ENCODE data around the gene CD180.

DNA sequence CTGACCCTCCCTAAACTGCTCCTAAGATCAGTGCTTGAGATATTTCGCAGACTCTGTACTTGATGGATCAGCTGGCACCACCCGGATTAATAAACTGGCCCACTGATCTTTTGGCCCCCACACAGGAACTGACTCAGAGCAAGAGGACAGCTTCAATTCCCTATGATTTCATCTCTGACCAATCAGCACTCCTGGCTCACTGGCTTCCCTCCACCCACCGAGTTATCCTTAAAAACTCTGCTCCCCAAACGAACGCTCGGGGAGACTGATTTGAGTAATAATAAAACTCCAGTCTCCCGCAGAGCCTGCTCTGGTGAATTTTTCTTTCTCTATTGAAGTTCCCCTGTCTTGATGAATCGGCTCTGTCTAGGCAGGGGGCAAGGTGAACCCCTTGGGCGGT lies 36.5 kb upstream of the CD180 start:
- TF ChIP-seq EZH2phosphoT487 (IDR thresholded peaks at IDR 0.05; ENCODE audit: insufficient read depth, low read depth) (no peak), EZH2 (IDR thresholded peaks at IDR 0.05; ENCODE audit: insufficient read depth, poor library complexity, severe bottlenecking) (no peak)
